ENCODE measurements around the gene TP73. TPM values are rescaled to one million over a fixed set of nuclear protein-coding genes. Genes with fewer than 3 reads are reported as not detected.

TP73 gene
- total RNA-seq, 1 donor from 2014 or later, result 3.6 TPM

GRCh38 chr1:3687504-3687903, 35.2 kb downstream of the TP73 start:
- no peak for ATAC-seq
- intact Hi-C loops (cut with DNase I), result no loop called here
- no peak for TF ChIP-seq CTCF (IDR thresholded peaks at IDR 0.05)

GRCh38 chr1:3688356-3689137, 36.2 kb downstream of the TP73 start:
- Histone ChIP-seq H3K9me3 (no peaks in the 10 kb centered on the region), H3K27ac (no peak overlapping the region), H3K4me3 (no peak overlapping the region), H3K27me3 (ENCODE audit: low read depth) (peaks cover 5% of the 10 kb centered on the region), H3K4me1 (no peaks in the 10 kb centered on the region), H3K36me3 (no peaks in the 10 kb centered on the region)
- DNase-seq (no peak), ATAC-seq (no peak)
- intact Hi-C loops (cut with DNase I), result no loop called here
- no peak for TF ChIP-seq CTCF (IDR thresholded peaks at IDR 0.05)

More at GRCh38 chr1:3687504-3687903, 35.2 kb downstream of the TP73 start:
- Histone ChIP-seq H3K27me3 (ENCODE audit: low read depth) (peaks cover 5% of the 10 kb centered on the region), H3K36me3 (no peaks in the 10 kb centered on the region), H3K27ac (no peak overlapping the region), H3K4me1 (no peaks in the 10 kb centered on the region), H3K9me3 (no peaks in the 10 kb centered on the region), H3K4me3 (no peak overlapping the region)
- DNase-seq, result no peak

- Histone ChIP-seq H3K27ac (no peak overlapping the region), H3K36me3 (no peaks in the 10 kb centered on the region), H3K27me3 (ENCODE audit: low read depth) (peaks cover 2% of the 10 kb centered on the region), H3K4me3 (no peak overlapping the region), H3K9me3 (no peaks in the 10 kb centered on the region), H3K4me1 (no peaks in the 10 kb centered on the region)
- no peak for TF ChIP-seq CTCF (IDR thresholded peaks at IDR 0.05)
- ATAC-seq (no peak), DNase-seq (no peak)
- intact Hi-C loops (cut with DNase I), result no loop called here
These were observed 36.9 kb downstream of the TP73 start for GRCh38 chr1:3689138-3689750.

DNA sequence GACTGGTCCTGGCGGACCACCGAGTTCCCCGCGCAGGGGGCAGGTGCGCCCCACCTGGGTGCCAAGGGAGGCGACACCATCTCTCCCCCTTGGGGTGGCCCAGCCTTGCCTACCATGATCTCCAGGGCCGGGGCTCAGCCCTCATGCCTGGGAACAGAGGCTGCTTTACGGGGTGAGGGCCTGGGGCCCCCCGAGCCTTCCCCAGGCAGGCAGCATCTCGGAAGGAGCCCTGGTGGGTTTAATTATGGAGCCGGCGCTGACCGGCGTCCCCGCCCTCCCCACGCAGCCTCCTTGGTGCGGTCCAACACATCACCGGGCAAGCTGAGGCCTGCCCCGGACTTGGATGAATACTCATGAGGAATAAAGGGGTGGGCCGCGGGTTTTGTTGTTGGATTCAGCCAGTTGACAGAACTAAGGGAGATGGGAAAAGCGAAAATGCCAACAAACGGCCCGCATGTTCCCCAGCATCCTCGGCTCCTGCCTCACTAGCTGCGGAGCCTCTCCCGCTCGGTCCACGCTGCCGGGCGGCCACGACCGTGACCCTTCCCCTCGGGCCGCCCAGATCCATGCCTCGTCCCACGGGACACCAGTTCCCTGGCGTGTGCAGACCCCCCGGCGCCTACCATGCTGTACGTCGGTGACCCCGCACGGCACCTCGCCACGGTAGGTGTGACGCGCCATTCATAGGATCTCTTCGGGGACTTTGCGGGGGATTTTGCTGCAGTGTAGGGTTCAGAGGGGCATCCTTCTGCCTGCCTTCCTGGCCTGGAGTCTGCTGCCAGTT, 38.2 kb downstream of the TP73 start:
- Histone ChIP-seq H3K4me3 (no peak overlapping the region), H3K27ac (no peak overlapping the region), H3K9me3 (no peaks in the 10 kb centered on the region), H3K36me3 (no peaks in the 10 kb centered on the region), H3K4me1 (no peaks in the 10 kb centered on the region), H3K27me3 (ENCODE audit: low read depth) (peaks cover 2% of the 10 kb centered on the region)
- no peak for TF ChIP-seq CTCF (IDR thresholded peaks at IDR 0.05)
- intact Hi-C loops (cut with DNase I), result no loop called here
- ATAC-seq (no peak), DNase-seq (no peak)

- no peak overlapping the region for H3K4me3 ChIP-seq
- H3K36me3 ChIP-seq, result no peaks in the 10 kb centered on the region
- H3K4me1 ChIP-seq, result no peaks in the 10 kb centered on the region
- no peaks in the 10 kb centered on the region for H3K9me3 ChIP-seq
- no peak for TF ChIP-seq CTCF (IDR thresholded peaks at IDR 0.05)
- H3K27me3 ChIP-seq (ENCODE audit: low read depth), result peaks cover 4% of the 10 kb centered on the region
- no peak for ATAC-seq
- intact Hi-C loops (cut with DNase I), result no loop called here
- no peak overlapping the region for H3K27ac ChIP-seq
- no peak for DNase-seq
These were observed 39.3 kb downstream of the TP73 start for GRCh38 chr1:3691421-3692204.

All from lower lobe of right lung (tissue), 2 donors.